ENCODE results near the gene MEX3B. TPM values are rescaled to one million over a fixed set of nuclear protein-coding genes. Genes with fewer than 3 reads are reported as not detected.

The MEX3B gene
- total RNA-seq, 1 experiment from 2014 or later = 8.5 TPM

DNA sequence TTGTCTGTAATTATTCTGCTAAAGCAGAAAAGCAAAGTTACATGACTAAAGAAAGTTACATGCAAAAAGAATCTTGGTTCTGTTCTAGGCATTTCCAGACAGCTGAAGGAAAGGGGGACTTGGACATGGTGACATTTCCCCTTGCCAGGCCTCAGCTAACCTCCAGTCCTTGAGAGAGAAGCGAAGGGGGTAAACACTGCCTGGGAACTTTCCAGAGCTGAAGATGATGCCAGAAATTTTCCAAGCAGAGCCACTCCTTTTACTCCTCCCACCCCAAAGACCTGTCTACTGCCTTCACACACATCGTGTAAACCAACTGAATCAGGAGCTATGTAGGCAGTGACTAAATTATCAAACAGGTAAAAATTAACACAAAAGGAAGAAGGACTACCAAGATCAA lies 5.4 kb downstream of the MEX3B start:
- ChIA-PET CTCF (no interaction called here), POLR2A (interaction anchor here (0.6 kb wide), 1 partner anchor 16 kb away, joined by 8 read pairs; no protein-coding TSS in a partner anchor)
- no peak for ATAC-seq
- Histone ChIP-seq H3K9me3 (ENCODE audit: control insufficient read depth, insufficient read depth, low read depth, low read length) (no peaks in the 10 kb centered on the region), H3K4me1 (ENCODE audit: control insufficient read depth, insufficient read depth, low read length) (peaks cover 3% of the 10 kb centered on the region; the same call in 1 of the 2 replicates), H3K4me3 (ENCODE audit: low read depth in 2 of 2, low read length in 2 of 2) (no peak overlapping the region), H3K36me3 (ENCODE audit: control insufficient read depth, insufficient read depth, low read length) (no peaks in the 10 kb centered on the region; the same call in 1 of the 2 replicates), H3K27me3 (ENCODE audit: control insufficient read depth, insufficient read depth, low read length) (no peaks in the 10 kb centered on the region; the same call in 1 of the 2 replicates), H3K27ac (ENCODE audit: low read length) (no peak overlapping the region)
- DNase-seq (ENCODE audit: low read depth, low spot score) = no peak
- intact Hi-C loops (cut with micrococcal nuclease; ENCODE audit: unreplicated experiment) (loop anchor here (10.0 kb wide), 1 partner anchor 426 kb away; no protein-coding TSS in a partner anchor), in situ Hi-C loops (cut with HindIII; ENCODE audit: low pct_unique_long_range_greater_than_20kb, low sequenced_read_pairs) (no loop called here)
- no TSS peak for BruUV-seq (replicated peaks)
- TF ChIP-seq, protein P1, sequence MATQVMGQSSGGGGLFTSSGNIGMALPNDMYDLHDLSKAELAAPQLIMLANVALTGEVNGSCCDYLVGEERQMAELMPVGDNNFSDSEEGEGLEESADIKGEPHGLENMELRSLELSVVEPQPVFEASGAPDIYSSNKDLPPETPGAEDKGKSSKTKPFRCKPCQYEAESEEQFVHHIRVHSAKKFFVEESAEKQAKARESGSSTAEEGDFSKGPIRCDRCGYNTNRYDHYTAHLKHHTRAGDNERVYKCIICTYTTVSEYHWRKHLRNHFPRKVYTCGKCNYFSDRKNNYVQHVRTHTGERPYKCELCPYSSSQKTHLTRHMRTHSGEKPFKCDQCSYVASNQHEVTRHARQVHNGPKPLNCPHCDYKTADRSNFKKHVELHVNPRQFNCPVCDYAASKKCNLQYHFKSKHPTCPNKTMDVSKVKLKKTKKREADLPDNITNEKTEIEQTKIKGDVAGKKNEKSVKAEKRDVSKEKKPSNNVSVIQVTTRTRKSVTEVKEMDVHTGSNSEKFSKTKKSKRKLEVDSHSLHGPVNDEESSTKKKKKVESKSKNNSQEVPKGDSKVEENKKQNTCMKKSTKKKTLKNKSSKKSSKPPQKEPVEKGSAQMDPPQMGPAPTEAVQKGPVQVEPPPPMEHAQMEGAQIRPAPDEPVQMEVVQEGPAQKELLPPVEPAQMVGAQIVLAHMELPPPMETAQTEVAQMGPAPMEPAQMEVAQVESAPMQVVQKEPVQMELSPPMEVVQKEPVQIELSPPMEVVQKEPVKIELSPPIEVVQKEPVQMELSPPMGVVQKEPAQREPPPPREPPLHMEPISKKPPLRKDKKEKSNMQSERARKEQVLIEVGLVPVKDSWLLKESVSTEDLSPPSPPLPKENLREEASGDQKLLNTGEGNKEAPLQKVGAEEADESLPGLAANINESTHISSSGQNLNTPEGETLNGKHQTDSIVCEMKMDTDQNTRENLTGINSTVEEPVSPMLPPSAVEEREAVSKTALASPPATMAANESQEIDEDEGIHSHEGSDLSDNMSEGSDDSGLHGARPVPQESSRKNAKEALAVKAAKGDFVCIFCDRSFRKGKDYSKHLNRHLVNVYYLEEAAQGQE (IDR thresholded peaks at IDR 0.05; ENCODE audit: insufficient read depth in 1 of 2, low read depth in 2 of 2, low read length in 1 of 2) = no peak
- TF ChIP-seq TCF7L2 (IDR thresholded peaks at IDR 0.05; ENCODE audit: low read depth, low read length) (no peak), SIN3A (IDR thresholded peaks at IDR 0.05; ENCODE audit: borderline replicate concordance, insufficient read depth, low read depth, low read length) (no peak), POLR2AphosphoS5 (IDR thresholded peaks at IDR 0.05; ENCODE audit: low read depth, low read length) (no peak)
- TF ChIP-seq, protein P2, sequence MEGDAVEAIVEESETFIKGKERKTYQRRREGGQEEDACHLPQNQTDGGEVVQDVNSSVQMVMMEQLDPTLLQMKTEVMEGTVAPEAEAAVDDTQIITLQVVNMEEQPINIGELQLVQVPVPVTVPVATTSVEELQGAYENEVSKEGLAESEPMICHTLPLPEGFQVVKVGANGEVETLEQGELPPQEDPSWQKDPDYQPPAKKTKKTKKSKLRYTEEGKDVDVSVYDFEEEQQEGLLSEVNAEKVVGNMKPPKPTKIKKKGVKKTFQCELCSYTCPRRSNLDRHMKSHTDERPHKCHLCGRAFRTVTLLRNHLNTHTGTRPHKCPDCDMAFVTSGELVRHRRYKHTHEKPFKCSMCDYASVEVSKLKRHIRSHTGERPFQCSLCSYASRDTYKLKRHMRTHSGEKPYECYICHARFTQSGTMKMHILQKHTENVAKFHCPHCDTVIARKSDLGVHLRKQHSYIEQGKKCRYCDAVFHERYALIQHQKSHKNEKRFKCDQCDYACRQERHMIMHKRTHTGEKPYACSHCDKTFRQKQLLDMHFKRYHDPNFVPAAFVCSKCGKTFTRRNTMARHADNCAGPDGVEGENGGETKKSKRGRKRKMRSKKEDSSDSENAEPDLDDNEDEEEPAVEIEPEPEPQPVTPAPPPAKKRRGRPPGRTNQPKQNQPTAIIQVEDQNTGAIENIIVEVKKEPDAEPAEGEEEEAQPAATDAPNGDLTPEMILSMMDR (IDR thresholded peaks at IDR 0.05) = no peak

- Histone ChIP-seq H3K4me3 (ENCODE audit: low read depth in 2 of 2, low read length in 2 of 2) (no peak overlapping the region), H3K4me1 (ENCODE audit: control insufficient read depth, insufficient read depth, low read length) (peaks cover 3% of the 10 kb centered on the region; the same call in 1 of the 2 replicates), H3K27me3 (ENCODE audit: control insufficient read depth, insufficient read depth, low read length) (no peaks in the 10 kb centered on the region; the same call in 1 of the 2 replicates), H3K27ac (ENCODE audit: low read length) (no peak overlapping the region), H3K9me3 (ENCODE audit: control insufficient read depth, insufficient read depth, low read depth, low read length) (no peaks in the 10 kb centered on the region), H3K36me3 (ENCODE audit: control insufficient read depth, insufficient read depth, low read length) (no peaks in the 10 kb centered on the region)
- DNase-seq (ENCODE audit: low read depth, low spot score) = no peak
- BruUV-seq (replicated peaks) = no TSS peak
- ChIA-PET POLR2A (no interaction called here), CTCF (no interaction called here)
- intact Hi-C loops (cut with micrococcal nuclease; ENCODE audit: unreplicated experiment) (loop anchor here (10.0 kb wide), 1 partner anchor 425 kb away; no protein-coding TSS in a partner anchor), in situ Hi-C loops (cut with HindIII; ENCODE audit: low pct_unique_long_range_greater_than_20kb, low sequenced_read_pairs) (no loop called here)
- no peak for ATAC-seq
- TF ChIP-seq POLR2AphosphoS5 (IDR thresholded peaks at IDR 0.05; ENCODE audit: low read depth, low read length) = no peak
- no peak for TF ChIP-seq SIN3A (IDR thresholded peaks at IDR 0.05; ENCODE audit: borderline replicate concordance, insufficient read depth, low read depth, low read length)
- no peak for TF ChIP-seq TCF7L2 (IDR thresholded peaks at IDR 0.05; ENCODE audit: low read depth, low read length)
- TF ChIP-seq, protein P2 (IDR thresholded peaks at IDR 0.05) = no peak
- TF ChIP-seq, protein P1 (IDR thresholded peaks at IDR 0.05; ENCODE audit: insufficient read depth in 1 of 2, low read depth in 2 of 2, low read length in 1 of 2) = no peak
These were observed 5.9 kb downstream of the MEX3B start for GRCh38 chr15:82039871-82040270.

Measured in Panc1 (cell line).